Skeletal muscle tissue (tissue), 5 donors: ENCODE measurements around the gene ABI1. TPM values are rescaled to one million over a fixed set of nuclear protein-coding genes. Genes with fewer than 3 reads are reported as not detected.

Experiments
- H3K27ac ChIP-seq: one replicate; pipeline ENCODE4 v1.7.0; 2013; ENCODE audit warnings: mild to moderate bottlenecking, low read depth, low read length, inconsistent platforms
- H3K27me3 ChIP-seq, 3 donors: one replicate each; pipeline ENCODE4 v1.7.0; 2013; ENCODE audit warnings: low read length in 3 of 3; ENCODE audit not compliant: control insufficient read depth in 3 of 3, insufficient read depth in 3 of 3
- H3K36me3 ChIP-seq, 3 donors: one replicate each; pipeline ENCODE4 v1.7.0; 2013; ENCODE audit warnings: low read length in 3 of 3; ENCODE audit not compliant: control insufficient read depth in 3 of 3, insufficient read depth in 3 of 3
- H3K4me1 ChIP-seq, 3 donors: one replicate each; pipeline ENCODE4 v1.7.0; 2013; ENCODE audit warnings: low read length in 3 of 3, mild to moderate bottlenecking in 3 of 3; ENCODE audit not compliant: control insufficient read depth in 3 of 3, insufficient read depth in 3 of 3
- H3K4me3 ChIP-seq, 3 donors: one replicate each; pipeline ENCODE4 v1.7.0; 2013; ENCODE audit warnings: low read length in 3 of 3
- H3K9ac ChIP-seq, 3 donors: one replicate each; pipeline ENCODE4 v1.7.0; 2013; ENCODE audit warnings: low read length in 3 of 3, mild to moderate bottlenecking in 3 of 3, moderate library complexity in 2 of 3, low read depth in 1 of 3
- H3K9me3 ChIP-seq, 3 donors: one replicate each; pipeline ENCODE4 v1.7.0; 2013; ENCODE audit warnings: low read length in 3 of 3; ENCODE audit not compliant: control insufficient read depth in 3 of 3
- small RNA-seq: library from RNA; depleted of rRNA; stranded (forward); fragments of <200 nt; gene quantifications from one replicate; pipeline ENCODE3, GENCODE V24; 2014
- total RNA-seq: library from RNA; depleted of rRNA; stranded (reverse); fragments of >200 nt; gene quantifications from one replicate; pipeline ENCODE4 v1.2.3, GENCODE V29; 2014
- donor health status: Osteomylitis.

Gene ABI1
- total RNA-seq, 1 donor from 2014 or later: 23.0 TPM

DNA sequence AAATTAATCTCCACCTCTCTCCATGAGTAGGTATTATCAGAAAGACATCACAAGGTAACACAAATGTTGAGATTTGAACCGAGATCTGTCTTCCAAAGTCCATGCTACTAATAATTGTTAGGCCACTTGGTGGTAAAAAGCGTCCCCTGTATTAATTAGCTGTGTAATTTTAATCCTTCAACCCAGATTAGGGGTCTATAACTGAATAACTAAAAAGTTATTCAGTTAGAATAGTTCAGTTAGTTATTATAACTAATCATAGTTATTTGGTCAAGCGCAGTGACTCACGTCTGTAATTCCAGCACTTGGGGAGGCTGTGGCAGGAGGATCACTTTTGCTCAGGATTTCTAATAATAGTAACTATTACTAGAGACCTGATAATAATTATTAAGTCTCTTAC is 157.7 kb downstream of the ABI1 start:
- no peaks in the 10 kb centered on the region for H3K9me3 ChIP-seq
- peaks cover 13 to 20% (median 16%) of the 10 kb centered on the region in 3 donors for H3K36me3 ChIP-seq
- no peak overlapping the region for H3K27ac ChIP-seq
- H3K9ac ChIP-seq: no peak overlapping the region
- no peak overlapping the region for H3K4me3 ChIP-seq
- peaks cover 4 to 10% (median 4%) of the 10 kb centered on the region in 3 donors for H3K4me1 ChIP-seq
- H3K27me3 ChIP-seq: no peaks in the 10 kb centered on the region

DNA sequence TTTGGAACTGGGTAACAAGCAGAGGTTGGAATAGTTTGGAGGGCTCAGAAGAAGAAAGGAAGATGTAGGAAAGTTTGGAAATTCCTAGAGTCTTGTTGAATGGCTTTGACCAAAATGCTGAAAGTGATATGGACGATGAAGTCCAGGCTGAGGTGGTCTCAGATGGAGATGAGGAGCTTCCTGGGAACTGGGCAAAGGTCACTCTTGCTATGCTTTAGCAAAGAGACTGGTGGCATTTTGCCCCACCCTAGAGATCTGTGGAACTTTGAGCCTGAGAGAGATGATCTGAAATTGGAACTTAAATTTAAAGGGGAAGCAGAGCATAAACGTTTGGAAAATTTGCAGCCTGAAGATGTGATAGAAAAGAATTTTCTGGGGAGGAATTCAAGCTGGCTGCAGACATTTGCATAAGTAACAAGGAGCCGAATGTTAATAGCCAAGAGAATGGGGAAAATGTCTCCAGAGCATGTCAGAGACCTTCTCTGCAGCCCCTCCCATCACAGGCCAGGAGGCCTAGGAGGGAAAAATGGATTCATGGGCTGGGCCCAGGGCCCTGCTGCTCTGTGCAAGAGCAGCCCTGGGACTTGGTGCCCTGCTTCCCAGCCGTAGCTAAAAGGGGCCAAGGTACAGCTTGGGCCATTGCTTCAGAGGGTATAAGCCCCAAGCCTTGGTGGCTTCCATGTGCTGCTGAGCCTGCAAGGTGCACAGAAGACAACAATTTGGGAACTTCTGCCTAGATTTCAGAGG is 159.7 kb downstream of the ABI1 start:
- no peak overlapping the region for H3K9ac ChIP-seq

DNA sequence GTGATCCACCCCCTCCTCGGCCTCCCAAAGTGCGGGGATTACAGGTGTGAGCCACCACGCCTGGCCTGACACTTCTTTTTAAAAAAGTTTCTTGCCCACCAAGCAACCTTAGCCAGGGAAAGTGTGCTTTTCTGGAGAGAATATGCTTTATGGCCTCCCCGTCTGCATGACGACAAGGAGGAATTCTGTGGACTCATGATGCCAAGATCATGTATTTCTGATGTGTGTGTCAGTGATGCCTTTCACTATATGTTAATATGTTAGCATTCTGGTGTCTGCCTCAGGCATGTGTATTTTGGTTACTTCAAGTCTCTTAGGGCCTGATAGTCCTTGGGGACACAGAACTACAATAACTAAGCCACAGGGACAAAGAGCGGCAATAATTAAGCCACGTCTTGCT is 161.1 kb downstream of the ABI1 start:
- peaks cover 8 to 19% (median 10%) of the 10 kb centered on the region in 3 donors for H3K4me1 ChIP-seq
- no peak overlapping the region for H3K9ac ChIP-seq
- no peak overlapping the region for H3K4me3 ChIP-seq
- H3K36me3 ChIP-seq: no peaks in the 10 kb centered on the region
- H3K27ac ChIP-seq: no peak overlapping the region
- no peaks in the 10 kb centered on the region for H3K9me3 ChIP-seq
- H3K27me3 ChIP-seq: no peaks in the 10 kb centered on the region

More for the DNA sequence above, 159.7 kb downstream of the ABI1 start:
- Histone ChIP-seq H3K9me3 (no peaks in the 10 kb centered on the region), H3K4me3 (no peak overlapping the region), H3K27me3 (no peaks in the 10 kb centered on the region), H3K4me1 (peaks cover 8 to 19% (median 10%) of the 10 kb centered on the region in 3 donors), H3K36me3 (peaks cover 3 to 4% (median 4%) of the 10 kb centered on the region in 3 donors), H3K27ac (no peak overlapping the region)

DNA sequence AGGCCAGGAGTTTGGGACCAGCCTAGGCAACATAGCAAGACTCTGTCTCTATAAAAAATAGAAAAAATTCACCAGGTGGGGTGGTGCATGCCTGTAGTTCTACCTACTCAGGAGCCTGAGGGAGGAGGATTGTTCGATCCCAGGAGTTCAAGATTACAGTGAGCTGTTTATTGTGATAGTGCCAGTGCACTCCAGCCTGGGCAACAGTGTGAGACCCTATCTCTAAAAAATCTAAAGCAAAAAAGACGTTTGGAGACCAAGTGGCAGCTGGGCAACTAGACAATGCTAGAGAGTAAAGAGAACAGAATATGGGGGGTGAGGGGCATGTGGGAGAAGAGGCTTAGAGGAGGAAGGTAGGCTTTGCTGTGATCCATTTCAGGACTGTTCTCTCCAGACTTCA is 161.8 kb downstream of the ABI1 start:
- Histone ChIP-seq H3K9me3 (no peaks in the 10 kb centered on the region), H3K4me3 (no peak overlapping the region), H3K9ac (no peak overlapping the region), H3K27ac (no peak overlapping the region), H3K4me1 (peaks cover 8 to 19% (median 10%) of the 10 kb centered on the region in 3 donors), H3K27me3 (no peaks in the 10 kb centered on the region), H3K36me3 (no peaks in the 10 kb centered on the region)

DNA sequence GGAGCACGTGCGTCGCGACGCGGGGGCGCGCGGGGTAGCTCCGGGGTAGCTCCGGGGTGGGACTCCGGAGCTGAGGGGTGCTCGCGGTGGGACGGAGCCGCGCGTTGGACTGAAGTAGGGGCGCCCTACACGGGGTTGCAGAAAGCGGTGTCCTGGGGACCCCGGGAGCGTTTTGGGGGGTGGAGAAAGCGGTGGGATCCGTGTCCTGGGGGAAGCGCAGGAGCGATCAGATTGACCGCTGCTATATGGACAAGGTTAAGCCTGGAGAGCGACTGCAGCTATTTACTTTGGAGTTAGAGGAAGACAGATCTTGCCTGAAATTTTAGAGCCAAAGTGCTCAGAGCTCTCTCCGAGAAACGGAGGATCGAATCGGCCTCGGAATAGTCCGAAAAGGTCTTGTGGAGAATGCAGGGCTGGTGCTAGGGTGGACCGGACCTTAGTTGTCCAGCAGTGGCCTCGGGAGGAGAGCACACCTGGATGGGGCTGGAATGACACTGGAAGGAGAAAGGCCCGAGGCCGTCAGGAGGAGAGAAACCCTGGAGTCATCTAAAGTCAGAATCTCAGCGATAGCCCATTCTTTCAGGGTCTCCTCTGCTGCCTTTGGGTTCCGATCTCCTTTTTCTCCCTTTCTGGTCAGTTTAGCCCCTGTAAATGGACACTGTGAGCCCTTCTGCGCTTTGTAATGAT is 162.7 kb downstream of the ABI1 start:
- Histone ChIP-seq H3K36me3 (no peaks in the 10 kb centered on the region), H3K9ac (peak overlapping the region; percentile 66 to 89 (median 88)), H3K27ac (no peak overlapping the region), H3K4me1 (peaks cover 8 to 19% (median 10%) of the 10 kb centered on the region in 3 donors), H3K4me3 (peak overlapping the region; percentile 87 to 97 (median 91)), H3K9me3 (no peaks in the 10 kb centered on the region), H3K27me3 (peaks cover 0 to 4% (median 0%) of the 10 kb centered on the region in 3 donors)

DNA sequence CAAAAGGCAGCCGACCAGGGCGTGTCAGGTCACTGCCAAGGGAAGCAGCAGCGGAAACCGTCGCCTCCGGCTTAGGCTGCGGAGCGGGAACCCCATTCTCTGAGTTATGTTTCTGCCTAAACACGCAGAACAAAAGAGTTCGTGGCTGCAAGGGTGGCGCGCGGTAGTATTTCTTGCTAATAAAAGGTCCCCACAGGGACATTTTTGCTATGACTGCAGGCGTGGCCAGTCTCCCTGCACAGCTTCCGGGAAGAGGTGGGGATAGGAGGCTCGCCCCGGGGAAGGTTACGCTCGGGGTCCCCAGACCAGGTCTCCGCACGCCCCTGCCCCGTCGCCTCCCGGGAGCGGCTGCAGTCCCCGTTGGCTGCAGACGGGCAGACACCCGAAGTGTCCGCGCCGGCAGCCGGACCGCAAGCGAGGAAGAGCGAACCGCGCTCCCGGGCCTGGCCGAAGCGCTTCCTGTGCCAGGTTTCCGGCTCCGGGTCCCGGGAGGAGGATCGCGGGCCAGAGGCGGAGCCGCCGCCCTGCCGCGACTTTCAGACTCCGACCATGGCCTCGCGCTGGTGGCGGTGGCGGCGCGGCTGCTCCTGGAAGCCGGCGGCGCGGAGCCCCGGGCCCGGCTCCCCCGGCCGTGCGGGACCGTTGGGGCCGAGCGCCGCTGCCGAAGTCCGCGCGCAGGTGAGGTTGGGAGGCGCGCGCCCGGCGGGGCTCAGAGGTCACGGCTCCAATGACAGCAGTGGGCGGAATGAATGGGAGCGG is 163.4 kb downstream of the ABI1 start, which contains the start of gene PDSS1:
PDSS1 (plus strand) TSS at position 539 of the 759 bp plus-strand sequence; CDS start at position 550, 11 bp downstream.
- Histone ChIP-seq H3K36me3 (no peaks in the 10 kb centered on the region), H3K27me3 (peaks cover 0 to 6% (median 0%) of the 10 kb centered on the region in 3 donors), H3K4me3 (peak within 1 kb of the TSS; percentile 91 to 97 (median 93)), H3K9ac (peak within 1 kb of the TSS; percentile 66 to 89 (median 88)), H3K4me1 (peaks cover 8 to 19% (median 10%) of the 10 kb centered on the region in 3 donors), H3K27ac (peak within 1 kb of the TSS; percentile 73), H3K9me3 (no peaks in the 10 kb centered on the region)

DNA sequence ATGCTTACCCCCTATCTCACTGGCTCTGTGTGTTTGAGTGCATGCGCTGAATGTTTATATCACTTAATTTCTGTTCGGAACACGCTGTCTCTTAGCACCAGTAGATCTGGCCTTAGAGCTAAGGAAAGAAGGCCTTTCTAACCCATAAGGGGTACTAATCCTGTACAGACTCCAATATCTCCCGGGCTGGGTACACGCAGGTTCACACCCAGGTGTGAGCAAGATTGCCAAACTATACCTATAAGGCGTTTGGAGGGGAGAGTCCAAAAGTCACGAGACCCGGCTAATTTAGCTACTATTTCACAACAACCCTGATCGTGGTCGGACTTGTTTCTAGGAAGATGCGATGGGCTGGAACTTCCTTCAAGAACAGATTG is 164.0 kb downstream of the ABI1 start:
- Histone ChIP-seq H3K4me3 (peak overlapping the region; percentile 91 to 97 (median 93)), H3K27me3 (peaks cover 0 to 6% (median 0%) of the 10 kb centered on the region in 3 donors), H3K9me3 (no peaks in the 10 kb centered on the region), H3K36me3 (no peaks in the 10 kb centered on the region), H3K27ac (peak overlapping the region; percentile 73), H3K4me1 (peaks cover 8 to 19% (median 10%) of the 10 kb centered on the region in 3 donors), H3K9ac (peak overlapping the region; percentile 66 to 89 (median 88))

Small RNA genes within 50 kb of the gene (small RNA-seq; reads per million reads assigned to genes)
- gene RF00191: not detected
- not detected for gene RNU6-946P

Other genes starting within 250 kb of the ABI1 start
- gene PDSS1, start 163.3 kb downstream of the ABI1 start, total RNA-seq: 7.3 TPM
- gene ANKRD26, start 239.5 kb upstream of the ABI1 start, total RNA-seq: 13.6 TPM